NCI-H128 (cell line): ENCODE data around the gene YDJC.
"Not testable (repeated sequence)": the region's sequence is repeated elsewhere in the genome, so short reads cannot be mapped to it uniquely, and the experiment has no call there.

Experiments
- DNase-seq: peaks from one replicate; lab custom pipeline; 2025; ENCODE audit not compliant: unreplicated experiment; lab: John Stamatoyannopoulos, UW

The YDJC gene

DNA sequence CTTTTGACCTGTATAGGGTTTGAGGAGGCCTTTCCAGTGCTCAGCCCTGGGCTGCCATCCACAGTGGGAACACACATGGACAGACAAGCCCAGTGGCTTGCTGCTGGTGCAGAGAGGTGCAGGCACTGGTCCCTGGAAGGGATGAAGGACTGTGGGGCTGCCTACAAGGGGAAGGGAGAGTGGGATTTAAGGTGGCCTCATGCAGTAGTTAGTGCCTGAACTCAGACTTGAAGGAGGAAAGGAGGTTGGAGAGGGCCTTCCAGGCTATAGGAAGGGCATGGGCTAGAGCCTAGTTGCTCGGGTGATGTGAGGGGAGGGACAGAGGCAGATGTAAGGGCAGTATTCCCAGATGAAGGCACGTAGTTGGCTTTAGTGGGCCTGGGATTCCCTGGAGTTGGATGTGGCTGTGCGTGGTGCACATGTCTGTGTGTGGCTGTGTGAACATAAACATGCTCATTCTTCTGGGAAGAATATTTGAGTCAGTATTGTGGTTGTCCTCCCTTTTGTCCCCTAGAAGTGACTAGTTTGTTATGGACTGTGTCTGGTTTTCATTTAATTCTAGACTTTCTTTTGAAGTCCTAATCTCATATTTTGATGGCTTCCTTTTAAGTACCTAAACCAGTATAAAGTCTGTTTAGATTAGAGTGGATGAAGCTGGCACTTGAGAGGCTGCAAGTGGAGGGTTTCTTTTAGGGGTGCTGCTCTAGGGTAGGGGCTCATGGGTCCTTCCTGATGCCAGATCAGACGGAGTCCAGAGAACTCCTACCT lies 18.4 kb downstream of the YDJC start:
- DNase-seq = no peak

- not testable (repeated sequence) for DNase-seq
Measured at GRCh38 chr22:21609556-21610157, 20.2 kb downstream of the YDJC start.

- no peak for DNase-seq
Measured at GRCh38 chr22:21606775-21607174, 23.0 kb downstream of the YDJC start.

DNA sequence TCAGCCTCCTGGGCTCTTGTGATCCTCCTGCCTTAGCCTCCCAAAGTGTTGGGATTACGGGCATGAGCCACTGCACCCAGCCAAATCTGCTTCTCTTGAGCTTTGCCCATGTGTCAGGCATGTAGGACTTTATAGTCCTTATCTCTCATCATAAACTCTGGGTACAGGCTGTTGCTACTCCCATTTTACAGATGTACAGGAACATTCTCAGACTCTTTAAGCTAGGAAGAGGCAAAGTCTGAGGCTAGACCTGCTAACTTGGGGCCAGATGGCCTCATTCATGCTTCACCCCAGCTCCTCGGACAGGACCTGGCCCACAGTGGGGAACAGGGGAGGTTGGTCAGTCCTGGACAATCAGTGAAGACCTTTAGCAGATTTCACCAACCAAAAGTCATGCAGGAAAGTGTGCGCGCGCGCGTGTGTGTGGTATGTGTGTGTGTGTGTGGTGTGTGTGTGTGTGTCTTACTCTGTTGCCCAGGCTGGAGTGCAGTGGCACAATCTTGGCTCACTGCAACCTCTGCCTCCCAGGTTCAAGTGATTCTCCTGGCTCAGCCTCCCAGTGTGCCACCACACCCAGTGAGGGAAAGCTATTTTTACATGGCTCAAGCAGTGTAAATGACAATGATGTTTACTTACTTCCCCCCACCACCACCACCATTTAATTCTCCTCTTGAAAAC lies 23.8 kb downstream of the YDJC start:
- no peak for DNase-seq

DNA sequence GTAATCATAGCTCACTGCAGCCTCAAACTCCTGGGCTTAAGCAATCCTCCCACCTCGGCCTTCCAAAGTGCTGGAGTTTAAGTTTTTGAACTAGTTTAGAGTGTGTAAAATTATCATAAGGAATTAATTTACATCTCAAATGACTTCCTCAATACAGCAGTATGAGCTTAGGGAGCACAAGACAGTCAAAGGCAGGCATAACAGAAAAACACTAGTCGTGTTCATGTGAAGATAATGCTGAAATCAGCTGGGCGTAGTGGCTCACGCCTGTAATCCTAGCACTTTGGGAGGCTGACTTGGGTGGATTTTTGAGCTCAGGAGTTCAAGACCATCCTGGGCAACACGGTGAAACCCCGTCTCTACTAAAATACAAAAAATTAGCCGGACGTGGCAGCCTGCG lies 25.8 kb downstream of the YDJC start:
- no peak for DNase-seq

- DNase-seq = no peak
Measured at GRCh38 chr22:21602579-21602978, 27.2 kb downstream of the YDJC start.

DNA sequence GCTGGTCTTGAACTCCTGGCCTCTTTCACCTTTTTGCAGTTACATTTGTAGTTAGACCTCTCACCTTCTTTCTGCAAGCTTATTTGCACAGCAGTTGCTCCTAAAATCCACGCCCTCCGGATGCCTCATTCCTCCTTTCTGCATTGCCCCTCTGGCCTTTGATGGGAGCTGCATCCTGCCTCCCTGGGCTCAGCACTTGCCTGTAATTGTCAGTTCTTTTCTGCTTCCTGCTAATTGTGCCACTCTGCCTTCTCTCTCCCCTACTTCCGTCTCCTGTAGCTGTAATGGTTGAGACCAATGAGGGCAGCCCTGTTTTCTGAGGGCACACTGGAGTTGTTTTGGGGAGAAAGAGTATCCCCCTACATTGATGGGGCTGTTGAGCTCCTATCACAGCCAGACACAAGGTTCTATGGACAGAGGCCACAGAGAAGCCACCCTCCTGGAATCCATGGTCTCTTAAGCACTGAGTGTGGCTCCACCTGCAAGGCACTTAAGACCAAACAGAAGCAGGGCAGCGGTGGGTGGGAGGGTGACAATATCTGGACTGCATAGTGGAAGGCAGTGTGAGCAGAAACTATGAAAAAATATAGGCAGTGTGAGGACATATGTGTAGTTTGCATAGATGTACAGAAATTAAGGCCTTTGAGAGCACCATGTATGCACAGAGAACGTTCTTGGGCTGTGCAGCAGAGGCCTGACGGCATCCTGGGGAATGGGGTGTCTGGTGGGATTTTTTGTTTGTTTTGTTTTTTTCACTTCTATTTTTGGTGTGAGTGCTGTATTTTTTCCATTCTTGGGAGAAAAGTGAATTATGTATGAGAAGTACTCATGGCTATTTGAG lies 30.5 kb downstream of the YDJC start:
- no peak for DNase-seq

DNA sequence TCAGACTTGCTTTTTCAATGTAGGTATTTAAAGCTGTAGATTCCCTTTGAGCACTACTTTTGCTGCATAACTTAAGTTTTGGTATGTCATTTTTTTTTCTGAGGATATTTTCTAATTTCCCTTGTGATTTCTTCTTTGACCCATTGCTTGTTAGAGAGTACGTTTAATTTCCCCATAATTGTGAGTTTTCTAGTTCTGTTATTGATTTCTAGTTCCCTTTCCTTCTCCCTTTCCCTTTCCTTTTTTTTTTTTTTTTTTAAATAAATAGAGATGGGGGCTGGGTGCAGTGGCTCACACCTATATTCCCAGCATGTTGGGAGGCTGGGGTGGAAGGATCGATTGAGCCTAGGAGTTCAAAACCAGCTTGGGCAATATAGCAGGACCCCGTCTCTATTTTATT lies 31.5 kb downstream of the YDJC start:
- no peak for DNase-seq

DNA sequence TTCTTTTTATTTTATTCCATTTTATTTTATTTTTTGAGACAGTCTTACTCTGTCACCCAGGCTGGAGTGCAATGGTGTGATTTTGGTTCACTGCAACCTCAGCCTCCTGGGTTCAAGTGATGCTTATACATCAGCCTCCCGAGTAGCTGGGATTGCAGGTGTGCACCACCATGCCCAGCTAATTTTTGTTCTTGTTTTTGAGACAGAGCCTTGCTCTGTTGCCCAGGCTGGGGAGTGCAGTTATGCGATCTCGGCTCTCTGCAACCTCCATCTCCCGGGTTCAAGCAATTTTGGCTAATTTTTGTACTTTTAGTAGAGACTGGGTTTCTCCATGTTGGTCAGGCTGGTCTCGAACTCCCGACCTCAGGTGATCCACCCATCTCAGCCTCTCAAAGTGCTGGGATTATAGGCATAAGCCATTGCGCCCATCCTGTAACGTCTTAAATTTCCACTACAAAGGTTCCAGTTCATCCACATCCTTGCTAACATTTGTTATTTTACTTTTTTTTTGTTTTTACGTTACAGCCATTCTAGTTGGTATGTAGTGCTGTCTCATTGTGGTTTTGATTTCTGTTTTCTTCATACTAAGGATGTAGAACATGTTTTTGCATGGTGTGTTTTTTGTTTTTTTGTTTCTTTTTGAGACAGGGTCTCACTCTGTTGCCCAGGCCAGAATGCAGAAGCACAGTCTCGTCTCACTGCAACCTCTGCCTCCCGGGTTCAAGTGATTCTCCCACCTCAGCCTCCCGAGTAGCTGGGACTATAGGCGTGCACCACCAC lies 33.3 kb downstream of the YDJC start:
- DNase-seq = not testable (repeated sequence)

DNA sequence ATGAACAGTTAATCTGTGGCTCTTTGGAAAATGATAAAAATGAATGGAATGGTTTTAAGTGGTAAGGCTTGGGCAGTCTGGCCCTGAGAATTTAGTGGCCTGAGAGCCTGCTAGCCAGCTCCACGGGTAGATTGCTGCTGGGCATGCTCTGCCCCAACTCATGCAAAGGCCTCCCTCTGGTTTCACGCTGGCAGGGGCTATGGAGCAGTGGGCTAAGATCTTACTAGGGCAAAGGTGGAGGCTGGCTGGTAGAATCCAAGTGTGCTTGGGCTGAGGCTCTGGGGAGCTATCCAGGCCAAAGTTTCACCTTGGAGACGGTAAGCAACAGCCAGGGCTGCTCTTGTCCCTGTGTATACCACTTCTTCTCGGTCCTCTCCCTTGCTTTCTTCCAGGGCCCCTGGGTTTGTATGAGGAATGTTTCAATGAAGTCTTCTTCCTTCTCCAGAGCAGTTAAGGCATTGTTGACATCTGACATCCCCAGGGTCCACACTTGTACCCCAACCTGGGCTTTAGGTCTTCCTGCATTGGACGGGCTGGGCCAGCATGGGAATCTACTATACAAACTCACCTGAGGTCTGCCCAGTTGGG lies 34.9 kb downstream of the YDJC start:
- no peak for DNase-seq

GRCh38 chr22:21593406-21594232 lies 36.2 kb downstream of the YDJC start:
- DNase-seq = no peak

GRCh38 chr22:21592422-21592821 lies 37.4 kb downstream of the YDJC start:
- DNase-seq = no peak

GRCh38 chr22:21591695-21592094 lies 38.1 kb downstream of the YDJC start:
- DNase-seq = no peak

GRCh38 chr22:21590809-21591641 lies 38.8 kb downstream of the YDJC start:
- DNase-seq = no peak

DNA sequence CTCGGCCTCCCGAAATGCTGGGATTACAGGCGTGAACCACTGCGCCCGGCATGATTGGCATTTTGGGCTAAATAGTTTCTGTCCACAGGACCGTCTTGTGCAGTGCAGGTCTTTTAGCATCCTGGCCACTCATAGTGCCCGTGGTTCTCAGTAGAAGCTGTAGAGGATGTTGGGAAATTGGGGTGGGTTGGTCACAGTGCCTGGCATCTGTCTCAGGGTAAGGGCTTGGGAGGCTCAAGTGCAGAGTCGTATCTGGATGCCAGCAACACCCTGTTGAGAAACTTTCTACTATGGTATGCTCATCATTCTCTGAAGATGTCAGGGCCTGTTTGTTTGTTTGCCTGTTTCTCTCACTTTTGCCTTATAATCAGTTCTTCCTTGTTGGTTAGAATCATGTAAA lies 40.4 kb downstream of the YDJC start:
- no peak for DNase-seq

GRCh38 chr22:21587803-21588611 lies 41.8 kb downstream of the YDJC start:
- DNase-seq = no peak

GRCh38 chr22:21585389-21585788 lies 44.4 kb downstream of the YDJC start:
- DNase-seq = no peak
